ENCODE data around the gene ADCYAP1R1.

DNA sequence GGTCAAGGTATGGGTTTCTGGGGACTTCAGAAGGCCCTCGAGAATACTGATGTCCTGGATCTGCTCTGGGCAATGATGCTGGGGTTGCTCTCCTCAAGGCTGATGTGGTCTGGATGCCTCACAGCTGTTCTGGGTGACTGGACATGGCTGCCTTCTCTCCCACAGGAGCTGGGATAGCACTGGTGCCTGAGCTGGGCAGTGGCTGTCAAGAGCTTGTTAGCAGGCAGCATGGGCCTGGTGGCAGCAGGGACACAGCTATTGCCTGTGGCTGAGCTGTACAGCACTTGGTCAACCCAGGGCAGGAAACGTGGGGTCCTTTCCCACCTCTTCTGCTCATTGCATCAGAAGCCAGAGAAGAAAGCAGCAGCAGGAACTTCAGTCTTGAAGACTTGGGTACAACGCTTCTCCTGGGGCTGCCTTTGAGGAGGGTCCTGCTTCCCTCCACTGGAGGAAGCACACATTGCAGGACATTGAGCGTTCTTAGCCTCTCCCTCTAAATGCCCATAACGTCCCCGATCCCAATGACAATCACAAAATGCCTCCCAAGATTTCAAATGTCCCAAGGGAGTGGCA is 13.0 kb downstream of the ADCYAP1R1 start:
- TF ChIP-seq, protein P1, sequence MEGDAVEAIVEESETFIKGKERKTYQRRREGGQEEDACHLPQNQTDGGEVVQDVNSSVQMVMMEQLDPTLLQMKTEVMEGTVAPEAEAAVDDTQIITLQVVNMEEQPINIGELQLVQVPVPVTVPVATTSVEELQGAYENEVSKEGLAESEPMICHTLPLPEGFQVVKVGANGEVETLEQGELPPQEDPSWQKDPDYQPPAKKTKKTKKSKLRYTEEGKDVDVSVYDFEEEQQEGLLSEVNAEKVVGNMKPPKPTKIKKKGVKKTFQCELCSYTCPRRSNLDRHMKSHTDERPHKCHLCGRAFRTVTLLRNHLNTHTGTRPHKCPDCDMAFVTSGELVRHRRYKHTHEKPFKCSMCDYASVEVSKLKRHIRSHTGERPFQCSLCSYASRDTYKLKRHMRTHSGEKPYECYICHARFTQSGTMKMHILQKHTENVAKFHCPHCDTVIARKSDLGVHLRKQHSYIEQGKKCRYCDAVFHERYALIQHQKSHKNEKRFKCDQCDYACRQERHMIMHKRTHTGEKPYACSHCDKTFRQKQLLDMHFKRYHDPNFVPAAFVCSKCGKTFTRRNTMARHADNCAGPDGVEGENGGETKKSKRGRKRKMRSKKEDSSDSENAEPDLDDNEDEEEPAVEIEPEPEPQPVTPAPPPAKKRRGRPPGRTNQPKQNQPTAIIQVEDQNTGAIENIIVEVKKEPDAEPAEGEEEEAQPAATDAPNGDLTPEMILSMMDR (IDR thresholded peaks at IDR 0.05; ENCODE audit: borderline replicate concordance, extremely low read depth, low read length, poor library complexity, severe bottlenecking), result no peak
- no peak for TF ChIP-seq EZH2 (IDR thresholded peaks at IDR 0.05; ENCODE audit: borderline replicate concordance, low read depth, low read length, severe bottlenecking)
